Eye (tissue), 1 donor: ENCODE results near the gene EPC1.
"Not testable (repeated sequence)": the region's sequence is repeated elsewhere in the genome, so short reads cannot be mapped to it uniquely, and the experiment has no call there.

Source experiments
- DNase-seq: peaks from one replicate; pipeline ENCODE4 v3.0.0-alpha.2; 2015

Gene EPC1

DNA sequence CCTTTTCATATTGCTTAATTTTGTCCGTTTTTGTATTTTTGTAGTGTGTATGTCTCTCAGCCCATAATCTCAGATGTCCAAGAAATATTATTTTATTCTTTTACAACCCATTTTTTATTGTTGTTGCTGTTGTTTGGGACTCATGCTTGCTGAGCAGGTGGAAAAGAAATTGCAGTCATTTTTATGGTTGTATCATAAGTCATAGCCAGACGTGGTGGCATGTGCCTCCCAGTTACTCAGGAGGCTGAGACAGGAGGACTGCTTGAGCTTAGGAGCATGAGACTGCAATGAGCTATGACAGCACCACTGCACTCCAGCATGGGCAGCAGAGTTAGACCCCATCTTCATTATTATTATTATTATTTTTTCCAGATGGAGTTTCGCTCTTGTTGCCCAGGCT lies 117.8 kb downstream of the EPC1 start:
- no peak for DNase-seq

DNA sequence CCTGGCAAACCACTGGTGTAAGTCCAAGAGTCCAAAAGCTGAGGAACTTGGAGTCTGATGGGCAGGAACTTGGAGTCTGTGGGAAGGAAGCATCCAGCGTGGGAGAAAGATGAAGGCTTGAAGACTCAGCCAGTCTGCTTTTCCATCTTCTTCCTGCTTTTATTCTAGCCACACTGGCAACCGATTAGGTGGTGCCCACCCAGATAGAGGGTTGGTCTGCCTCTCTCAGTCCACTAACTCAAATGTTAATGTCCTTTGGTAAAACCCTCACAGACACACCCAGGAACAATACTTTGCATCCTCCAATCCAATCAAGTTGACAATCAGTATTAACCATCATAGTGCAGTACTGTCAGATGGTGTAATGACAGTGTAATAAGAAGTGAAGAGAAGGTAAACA lies 119.2 kb downstream of the EPC1 start:
- DNase-seq: no peak

DNA sequence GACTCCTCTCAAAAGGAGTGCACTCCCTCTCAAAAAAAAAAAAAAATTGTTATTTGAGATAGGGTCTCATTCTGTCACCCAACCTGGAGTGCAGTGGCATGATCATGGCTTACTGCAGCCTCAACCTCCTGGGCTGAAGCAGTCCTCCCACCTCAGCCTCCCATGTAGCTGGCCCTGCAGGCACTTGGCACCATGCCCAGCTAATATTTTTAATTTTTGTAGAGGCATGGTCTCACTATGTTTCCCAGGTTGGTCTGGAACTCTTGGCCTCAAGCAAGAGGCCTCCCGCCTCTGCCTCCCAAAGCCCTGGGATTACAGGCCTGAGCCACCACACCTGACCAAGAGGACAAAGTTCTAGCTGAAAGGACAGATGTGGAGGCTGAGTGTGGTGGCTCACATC lies 120.3 kb downstream of the EPC1 start:
- DNase-seq: no peak

DNA sequence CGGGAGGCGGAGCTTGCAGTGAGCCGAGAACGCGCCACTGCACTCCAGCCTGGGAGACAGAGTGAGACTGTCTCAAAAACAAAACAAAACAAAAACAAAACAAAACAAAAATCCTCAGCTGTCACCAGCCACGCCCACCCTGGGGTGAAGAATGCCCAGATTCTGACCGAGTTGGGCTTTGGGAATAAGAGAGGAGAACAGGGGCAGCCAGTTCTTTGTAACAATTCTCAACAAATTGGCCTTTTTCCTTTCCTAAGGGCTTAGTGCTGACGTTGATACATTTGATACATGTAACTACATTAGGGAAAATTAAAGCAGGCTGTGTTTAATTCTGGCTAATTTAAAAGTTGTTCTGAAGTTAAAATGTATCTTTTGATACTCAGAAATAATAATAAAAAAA lies 121.0 kb downstream of the EPC1 start:
- DNase-seq: no peak

DNA sequence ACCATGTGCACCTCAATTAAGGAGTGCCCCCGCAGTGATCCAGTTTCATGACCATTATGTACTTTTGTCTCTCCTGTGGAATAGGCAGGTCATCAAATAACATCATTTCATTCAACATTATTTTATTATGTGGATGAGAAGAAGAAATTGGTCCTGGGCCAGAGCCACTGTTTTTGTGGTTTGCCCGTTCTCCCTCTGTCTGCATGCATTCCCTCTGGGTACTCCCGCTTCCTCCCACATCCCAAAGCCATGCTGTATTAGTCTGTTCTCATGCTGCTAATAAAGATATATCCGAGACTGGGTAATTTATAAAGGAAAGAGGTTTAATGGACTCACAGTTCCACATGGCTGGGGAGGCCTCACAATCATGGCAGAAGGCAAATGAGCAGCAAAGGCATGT lies 124.6 kb downstream of the EPC1 start:
- DNase-seq: not testable (repeated sequence)

DNA sequence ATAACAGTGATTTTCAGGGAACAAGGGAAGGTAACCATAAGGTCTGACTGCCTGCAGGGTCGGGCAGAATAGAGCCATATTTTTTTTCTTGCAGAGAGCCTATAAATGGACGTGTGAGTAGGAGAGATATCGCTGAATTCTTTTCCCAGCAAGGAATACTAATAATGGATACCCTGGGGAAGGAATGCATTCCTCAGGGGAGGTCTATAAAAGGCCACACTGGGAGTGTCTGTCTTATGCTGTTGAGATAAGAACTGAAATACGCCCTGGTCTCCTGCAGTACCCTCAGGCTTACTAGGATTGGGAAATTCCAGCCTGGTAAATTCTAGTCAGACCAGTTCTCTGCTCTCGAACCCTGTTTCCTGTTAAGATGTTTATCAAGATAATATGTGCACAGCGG lies 127.8 kb downstream of the EPC1 start:
- not testable (repeated sequence) for DNase-seq

DNA sequence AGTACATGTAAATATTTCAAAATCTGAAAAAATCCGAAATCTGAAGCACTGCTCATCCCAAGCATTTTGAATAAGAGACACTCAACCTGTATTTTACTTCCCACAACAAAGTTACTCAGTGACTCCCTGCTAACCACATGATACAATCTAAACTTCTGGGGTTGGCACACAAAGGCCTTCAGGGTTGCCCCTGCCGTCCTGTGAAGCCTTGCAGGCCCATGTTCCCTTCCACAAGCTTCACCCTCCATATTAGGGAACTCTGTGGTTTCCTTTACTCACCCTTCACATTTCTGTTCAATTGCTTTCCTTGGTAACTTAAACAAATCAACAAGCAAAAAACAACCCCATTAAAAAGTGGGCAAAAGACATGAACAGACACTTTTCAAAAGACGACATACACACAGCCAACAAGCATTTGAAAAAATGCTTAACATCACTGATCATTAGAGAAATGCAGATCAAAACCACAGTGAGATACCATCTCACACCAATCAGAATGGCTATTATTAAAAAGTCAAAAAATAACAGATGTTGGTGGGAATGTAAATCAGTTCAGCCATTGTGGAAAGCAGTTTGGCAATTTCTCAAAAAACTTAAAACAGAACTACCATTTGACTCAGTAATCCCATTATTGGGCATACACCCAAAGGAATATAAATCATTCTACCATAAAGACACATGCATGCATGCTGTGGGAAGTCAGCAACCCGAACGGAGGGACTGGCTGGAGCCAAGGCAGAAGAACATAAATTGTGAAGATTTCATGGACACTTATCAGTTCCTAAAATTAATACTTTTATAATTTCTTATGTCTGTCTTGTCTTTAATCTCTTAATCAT lies 128.5 kb downstream of the EPC1 start:
- DNase-seq: not testable (repeated sequence)
